Tibial nerve (tissue), 4 donors: ENCODE results near the gene ESYT3. TPM values are rescaled to one million over a fixed set of nuclear protein-coding genes. Genes with fewer than 3 reads are reported as not detected.

Experiments used
- DNase-seq, 2 donors: peaks; one replicate each; pipeline ENCODE4 v3.0.0-alpha.2; 2019; ENCODE audit warnings: low spot score in 2 of 2
- H3K27ac ChIP-seq, 4 donors: fragments of 200-600 bp; sonication (generic) in 3 of 4; one replicate each; pipeline ENCODE4 v1.5.1; 2017 to 2019; ENCODE audit warnings: mild to moderate bottlenecking in 1 of 4
- H3K27me3 ChIP-seq, 2 donors: fragments of 200-600 bp; sonication (generic) in 1 of 2; one replicate each; pipeline versions ENCODE4 v1.5.1 to v1.6.0; 2017 to 2019
- H3K36me3 ChIP-seq, 3 donors: fragments of 200-600 bp; sonication (generic); one replicate each; pipeline ENCODE4 v1.5.1; 2018 to 2019
- H3K4me1 ChIP-seq, 4 donors: fragments of 200-600 bp; sonication (generic) in 3 of 4; one replicate each; pipeline ENCODE4 v1.5.1; 2017 to 2019
- H3K4me3 ChIP-seq, 4 donors: fragments of 200-600 bp; sonication (generic) in 3 of 4; one replicate each; pipeline ENCODE4 v1.5.1; 2017 to 2019; ENCODE audit warnings: mild to moderate bottlenecking in 1 of 4, moderate library complexity in 1 of 4
- H3K9me3 ChIP-seq, 4 donors: fragments of 200-600 bp; sonication (generic) in 3 of 4; one replicate each; pipeline ENCODE4 v1.5.1; 2017 to 2019
- CTCF ChIP-seq, 5 experiments: fragments of 200-600 bp in 3 of 5; fragments of 450-650 bp in 2 of 5; sonication (generic) in 3 of 5; IDR thresholded peaks; one replicate each; pipeline ENCODE4 v1.5.1; 2016 to 2019; ENCODE audit warnings: antibody characterized with exemption in 5 of 5, mild to moderate bottlenecking in 3 of 5, moderate library complexity in 2 of 5
- EP300 ChIP-seq, 2 donors: sonication (generic); formaldehyde crosslinking; IDR thresholded peaks; one replicate each; pipeline ENCODE4 v1.6.1; 2017; ENCODE audit warnings: antibody characterized with exemption in 2 of 2, mild to moderate bottlenecking in 1 of 2
- POLR2A ChIP-seq, 2 donors: fragments of 450-650 bp; IDR thresholded peaks; one replicate each; pipeline ENCODE4 v1.6.1; 2017; ENCODE audit warnings: antibody characterized with exemption in 2 of 2, mild to moderate bottlenecking in 2 of 2, moderate library complexity in 2 of 2
- WGBS, 2 donors: methylation state at CpG; one replicate each; pipeline ENCODE4 v1.1.5; 2018; 5-methylcytosine and 5-hydroxymethylcytosine counted together
- total RNA-seq, 4 donors: library from RNA; depleted of rRNA; stranded (reverse); fragments of >200 nt; gene quantifications; one replicate each; pipeline ENCODE4 v1.1.0, GENCODE V29; 2016

Gene ESYT3
- total RNA-seq, 4 donors from 2014 or later: 6.9 to 9.4 (median 7.6) TPM

GRCh38 chr3:138461246-138461645 lies 26.8 kb downstream of the ESYT3 start:
- Histone ChIP-seq H3K4me3 (no peak overlapping the region), H3K9me3 (no peaks in the 10 kb centered on the region), H3K27me3 (no peaks in the 10 kb centered on the region), H3K36me3 (no peaks in the 10 kb centered on the region), H3K27ac (no peak overlapping the region), H3K4me1 (no peaks in the 10 kb centered on the region)
- DNase-seq: no peak
- WGBS, 2 donors: 57 to 62% methylated on average over 4 to 5 of the region's 5 CpGs
- no peak for TF ChIP-seq POLR2A (IDR thresholded peaks at IDR 0.05)
- TF ChIP-seq EP300 (IDR thresholded peaks at IDR 0.05): no peak
- no peak for TF ChIP-seq CTCF (IDR thresholded peaks at IDR 0.05)

- Histone ChIP-seq H3K36me3 (no peaks in the 10 kb centered on the region), H3K4me3 (no peak overlapping the region), H3K9me3 (no peaks in the 10 kb centered on the region), H3K27me3 (no peaks in the 10 kb centered on the region), H3K4me1 (no peaks in the 10 kb centered on the region), H3K27ac (no peak overlapping the region)
- TF ChIP-seq EP300 (IDR thresholded peaks at IDR 0.05): no peak
- TF ChIP-seq CTCF (IDR thresholded peaks at IDR 0.05): no peak
- no peak for TF ChIP-seq POLR2A (IDR thresholded peaks at IDR 0.05)
- WGBS, 2 donors: 86 to 92% methylated on average over 3 to 4 of the region's 4 CpGs
- no peak for DNase-seq
Observed at GRCh38 chr3:138461896-138462295, 27.5 kb downstream of the ESYT3 start.

- 82 to 84% methylated on average over 3 to 6 of the region's 6 CpGs for WGBS, 2 donors
- H3K36me3 ChIP-seq: no peaks in the 10 kb centered on the region
- H3K27ac ChIP-seq: no peak overlapping the region
- no peaks in the 10 kb centered on the region for H3K4me1 ChIP-seq
- TF ChIP-seq EP300 (IDR thresholded peaks at IDR 0.05) (no peak), POLR2A (IDR thresholded peaks at IDR 0.05) (no peak), CTCF (IDR thresholded peaks at IDR 0.05) (no peak)
- no peak overlapping the region for H3K4me3 ChIP-seq
- no peaks in the 10 kb centered on the region for H3K27me3 ChIP-seq
- DNase-seq: no peak
- no peaks in the 10 kb centered on the region for H3K9me3 ChIP-seq
Observed at GRCh38 chr3:138463724-138464490, 29.5 kb downstream of the ESYT3 start.

GRCh38 chr3:138464491-138464860 lies 30.1 kb downstream of the ESYT3 start:
- 73 to 77% methylated on average over 2 of the region's 2 CpGs for WGBS, 2 donors
- Histone ChIP-seq H3K4me3 (no peak overlapping the region), H3K9me3 (no peaks in the 10 kb centered on the region), H3K4me1 (no peaks in the 10 kb centered on the region), H3K27ac (no peak overlapping the region), H3K27me3 (no peaks in the 10 kb centered on the region), H3K36me3 (no peaks in the 10 kb centered on the region)
- TF ChIP-seq EP300 (IDR thresholded peaks at IDR 0.05) (no peak), CTCF (IDR thresholded peaks at IDR 0.05) (no peak), POLR2A (IDR thresholded peaks at IDR 0.05) (no peak)
- DNase-seq: no peak

- no peak for DNase-seq
- H3K27ac ChIP-seq: no peak overlapping the region
- H3K4me1 ChIP-seq: no peaks in the 10 kb centered on the region
- TF ChIP-seq CTCF (IDR thresholded peaks at IDR 0.05) (no peak), EP300 (IDR thresholded peaks at IDR 0.05) (no peak), POLR2A (IDR thresholded peaks at IDR 0.05) (no peak)
- 90 to 94% methylated on average over 3 of the region's 3 CpGs for WGBS, 2 donors
- no peak overlapping the region for H3K4me3 ChIP-seq
- H3K9me3 ChIP-seq: no peaks in the 10 kb centered on the region
- H3K36me3 ChIP-seq: no peaks in the 10 kb centered on the region
- no peaks in the 10 kb centered on the region for H3K27me3 ChIP-seq
Observed at GRCh38 chr3:138465451-138465850, 31.0 kb downstream of the ESYT3 start.
